ENCODE results near the gene KRT84. TPM values are rescaled to one million over a fixed set of nuclear protein-coding genes. Genes with fewer than 3 reads are reported as not detected.

The KRT84 gene
- total RNA-seq, 1 experiment from 2014 or later: not detected

- no TSS peak for BruUV-seq (replicated peaks)
- Histone ChIP-seq H3K9ac (ENCODE audit: low read length) (no peak within 1 kb of the TSS), H3K4me3 (replicated peaks in 1 of 2; ENCODE audit: low read depth in 1 of 2, low read length in 2 of 2) (no peak within 1 kb of the TSS), H3K9me3 (ENCODE audit: control insufficient read depth in 1 of 2, insufficient read depth in 1 of 2, low read depth in 1 of 2, low read length in 2 of 2) (no peaks in the 10 kb centered on the region), H3K9me2 (ENCODE audit: insufficient read depth) (no peaks in the 10 kb centered on the region), H3K27ac (ENCODE audit: low read depth, low read length) (no peak within 1 kb of the TSS), H2AFZ (ENCODE audit: low read depth, low read length, poor library complexity, severe bottlenecking) (no peak within 1 kb of the TSS), H3K4me1 (ENCODE audit: control insufficient read depth in 1 of 2, insufficient read depth in 2 of 2, low read length in 2 of 2) (no peaks in the 10 kb centered on the region; a peak in 1 of 4 replicates), H3K36me3 (ENCODE audit: control insufficient read depth in 1 of 2, insufficient read depth in 2 of 2, low read length in 2 of 2) (no peaks in the 10 kb centered on the region), H3K4me2 (ENCODE audit: low read length) (no peak within 1 kb of the TSS), H3K27me3 (ENCODE audit: insufficient read depth, low read length) (no peaks in the 10 kb centered on the region), H4K20me1 (ENCODE audit: insufficient read depth) (no peaks in the 10 kb centered on the region), H3K79me2 (ENCODE audit: insufficient read depth, low read length) (no peaks in the 10 kb centered on the region)
- RAD21 ChIA-PET (ENCODE audit: low non-redundant PET in 1 of 2, low total read pairs in 2 of 2, uncharacterized antibody in 2 of 2, unreplicated experiment in 2 of 2): no interaction called here
- intact Hi-C loops (cut with micrococcal nuclease): no loop called here
- TF ChIP-seq EZH2phosphoT487 (IDR thresholded peaks at IDR 0.05; ENCODE audit: borderline replicate concordance): no peak
- no peak for TF ChIP-seq SP1 (IDR thresholded peaks at IDR 0.05; ENCODE audit: low read depth)
- TF ChIP-seq ZFX (IDR thresholded peaks at IDR 0.05): no peak
- TF ChIP-seq SRF (IDR thresholded peaks at IDR 0.05; ENCODE audit: low read depth): no peak
- TF ChIP-seq YY1 (IDR thresholded peaks at IDR 0.05; ENCODE audit: extremely low read depth, insufficient replicate concordance, low read depth, low read length): no peak
- no peak for TF ChIP-seq ATF3 (IDR thresholded peaks at IDR 0.05)
- no peak for TF ChIP-seq CTCF (IDR thresholded peaks at IDR 0.05 in 2 of 3, conservative IDR thresholded peaks at IDR 0.05 in 1 of 3; ENCODE audit: borderline replicate concordance in 1 of 3, insufficient read depth in 1 of 3, low read depth in 2 of 3, low read length in 2 of 3)
- ATAC-seq (no peak), DNase-seq (ENCODE audit: low read depth, low spot score) (no peak)
- POLR2A ChIA-PET: no interaction called here
- CTCF ChIA-PET: interaction anchor here (1.4 kb wide), 1 partner anchor 504 kb away, joined by 6 read pairs; no protein-coding TSS in a partner anchor
Observed at GRCh38 chr12:52366738-52367485, 18.5 kb downstream of the KRT84 start, which contains the start of gene KRT85. TSS of gene KRT85 (minus strand) at chr12:52367481. CDS start at chr12:52367405, 76 bp downstream.

All from HCT116 (cell line).